H1 (cell line): ENCODE results near the gene WNT3A.

Experiments used
- CREB1 ChIP-seq: IDR thresholded peaks from 2 replicates; pipeline ENCODE4 v1.6.1; 2012; ENCODE audit warnings: inconsistent platforms
- EZH2 ChIP-seq: fragments of 200-600 bp; sonication (generic); IDR thresholded peaks from 2 replicates; pipeline ENCODE4 v1.7.1; 2012; ENCODE audit warnings: low read depth, mild to moderate bottlenecking, moderate library complexity, low read length, inconsistent platforms; ENCODE audit not compliant: severe bottlenecking
- MAX ChIP-seq: IDR thresholded peaks from 2 replicates; pipeline ENCODE4 v1.6.1; 2012; ENCODE audit warnings: inconsistent platforms

GRCh38 chr1:228058172-228058948 lies 51.6 kb downstream of the WNT3A start:
- TF ChIP-seq EZH2 (no peak), MAX (no peak), CREB1 (no peak)
